Loucy (cell line): ENCODE measurements around the gene CYTL1.

Experiments
- H2AFZ ChIP-seq: fragments of 200-600 bp; sonication (generic); 2 replicates; pipeline ENCODE4 v1.6.0; 2016; ENCODE audit warnings: antibody characterized with exemption, mild to moderate bottlenecking, low read length, moderate library complexity
- H3F3A ChIP-seq: fragments of 200-600 bp; 2 replicates; pipeline ENCODE4 v1.6.0; 2016; ENCODE audit warnings: antibody characterized with exemption, low read depth, mild to moderate bottlenecking
- H3K27me3 ChIP-seq: fragments of 200-600 bp; sonication (generic); 2 replicates; pipeline ENCODE4 v1.6.1; 2014; ENCODE audit warnings: low read length, mild to moderate bottlenecking; ENCODE audit not compliant: insufficient read depth, poor library complexity, severe bottlenecking
- H3K36me3 ChIP-seq: fragments of 200-600 bp; sonication (generic); 2 replicates; pipeline ENCODE4 v1.6.1; 2016; ENCODE audit warnings: low read length; ENCODE audit not compliant: insufficient read depth
- H3K4me1 ChIP-seq: fragments of 200-600 bp; sonication (generic); 2 replicates; pipeline ENCODE4 v1.5.1; 2014; ENCODE audit warnings: low read length, mild to moderate bottlenecking; ENCODE audit not compliant: insufficient read depth, poor library complexity, severe bottlenecking
- H3K4me2 ChIP-seq: fragments of 200-600 bp; sonication (generic); 2 replicates; pipeline ENCODE4 v1.6.0; 2014; ENCODE audit warnings: antibody characterized with exemption, low read length, low read depth, mild to moderate bottlenecking; ENCODE audit not compliant: poor library complexity, severe bottlenecking
- H3K4me3 ChIP-seq: fragments of 200-600 bp; sonication (generic); 2 replicates; pipeline ENCODE4 v1.5.1; 2014; ENCODE audit warnings: low read length, mild to moderate bottlenecking, mixed read lengths; ENCODE audit not compliant: poor library complexity, severe bottlenecking
- H3K79me2 ChIP-seq: fragments of 200-600 bp; sonication (generic); 2 replicates; pipeline ENCODE4 v1.6.1; 2014; ENCODE audit warnings: low read length; ENCODE audit not compliant: insufficient read depth
- H3K9ac ChIP-seq: fragments of 200-600 bp; sonication (generic); 2 replicates; pipeline ENCODE4 v1.6.0; 2014; ENCODE audit warnings: mild to moderate bottlenecking, low read depth, low read length, moderate library complexity; ENCODE audit not compliant: poor library complexity, severe bottlenecking
- H3K9me2 ChIP-seq: fragments of 200-600 bp; sonication (generic); replicated peaks from 2 replicates; pipeline ENCODE4 v1.6.1; 2016; ENCODE audit warnings: low read depth, low read length, mixed read lengths
- H3K9me3 ChIP-seq: fragments of 200-600 bp; sonication (generic); 2 replicates; pipeline ENCODE4 v1.6.1; 2014; ENCODE audit warnings: mild to moderate bottlenecking, antibody characterized with exemption, low read length, low read depth; ENCODE audit not compliant: insufficient read depth
- H4K20me1 ChIP-seq: fragments of 200-600 bp; sonication (generic); 2 replicates; pipeline ENCODE4 v1.6.0; 2014; ENCODE audit warnings: antibody characterized with exemption, low read length, mild to moderate bottlenecking; ENCODE audit not compliant: insufficient read depth, poor library complexity, severe bottlenecking
- CTCF ChIP-seq: fragments of 200-600 bp; sonication (generic); conservative IDR thresholded peaks from 2 replicates; pipeline ENCODE4 v1.5.1; 2014; ENCODE audit warnings: mild to moderate bottlenecking, antibody characterized with exemption, low read length
- EZH2phosphoT487 ChIP-seq: fragments of 200-600 bp; IDR thresholded peaks from 2 replicates; pipeline ENCODE4 v1.6.1; 2018; ENCODE audit warnings: antibody characterized with exemption, mild to moderate bottlenecking, moderate library complexity, borderline replicate concordance

The CYTL1 gene

GRCh38 chr4:5018096-5018495, 1.2 kb downstream of the CYTL1 start:
- no peak overlapping the region for H2AFZ ChIP-seq

GRCh38 chr4:5014007-5014682, 5.1 kb downstream of the CYTL1 start:
- TF ChIP-seq CTCF (no peak), EZH2phosphoT487 (no peak)
- Histone ChIP-seq H3K9me3 (no peaks in the 10 kb centered on the region; the same call in 1 of the 2 replicates), H4K20me1 (no peaks in the 10 kb centered on the region), H2AFZ (no peak overlapping the region), H3K4me2 (no peak overlapping the region), H3K9me2 (no peaks in the 10 kb centered on the region), H3K4me3 (no peak overlapping the region), H3K36me3 (no peaks in the 10 kb centered on the region), H3K79me2 (no peaks in the 10 kb centered on the region), H3K27me3 (no peaks in the 10 kb centered on the region), H3F3A (no peaks in the 10 kb centered on the region), H3K4me1 (no peaks in the 10 kb centered on the region), H3K9ac (no peak overlapping the region)

More at GRCh38 chr4:5018096-5018495, 1.2 kb downstream of the CYTL1 start:
- no peak for TF ChIP-seq EZH2phosphoT487
- TF ChIP-seq CTCF: no peak
- Histone ChIP-seq H3K79me2 (no peaks in the 10 kb centered on the region), H3K9me3 (no peaks in the 10 kb centered on the region; the same call in 1 of the 2 replicates), H3K4me1 (no peaks in the 10 kb centered on the region), H3K27me3 (no peaks in the 10 kb centered on the region), H3K9me2 (no peaks in the 10 kb centered on the region), H3K4me2 (no peak overlapping the region), H3K36me3 (no peaks in the 10 kb centered on the region), H3F3A (no peaks in the 10 kb centered on the region), H4K20me1 (no peaks in the 10 kb centered on the region), H3K9ac (no peak overlapping the region), H3K4me3 (no peak overlapping the region)

GRCh38 chr4:5012958-5013357, 6.3 kb downstream of the CYTL1 start:
- H3K36me3 ChIP-seq: no peaks in the 10 kb centered on the region
- no peaks in the 10 kb centered on the region for H3F3A ChIP-seq
- no peaks in the 10 kb centered on the region; the same call in 1 of the 2 replicates for H3K9me3 ChIP-seq
- H3K4me3 ChIP-seq: no peak overlapping the region
- H4K20me1 ChIP-seq: no peaks in the 10 kb centered on the region
- H3K9ac ChIP-seq: no peak overlapping the region
- no peaks in the 10 kb centered on the region for H3K9me2 ChIP-seq
- no peak overlapping the region for H3K4me2 ChIP-seq
- no peaks in the 10 kb centered on the region for H3K79me2 ChIP-seq
- no peaks in the 10 kb centered on the region for H3K4me1 ChIP-seq
- no peaks in the 10 kb centered on the region for H3K27me3 ChIP-seq
- H2AFZ ChIP-seq: no peak overlapping the region
- TF ChIP-seq EZH2phosphoT487 (no peak), CTCF (no peak)
